Activated B cell treated with CpG ODN at 0.5 μM for 24 hours (primary cell): Measurements from ENCODE around the gene BRD8. TPM values are rescaled to one million over a fixed set of nuclear protein-coding genes. Genes with fewer than 3 reads are reported as not detected.

Experiments used
- ATAC-seq: fragments of 200-7000 bp; cut with Tn5 transposase; one replicate; pipeline ENCODE4 v1.10.0; 2021; ENCODE audit warnings: low read depth, mild to moderate bottlenecking, moderate library complexity
- CTCF ChIA-PET: fragments of 350-600 bp; sonication (Branson Sonifier 250); formaldehyde crosslinking; loops from one replicate; lab custom pipeline; 2021; ENCODE audit warnings: antibody characterized with exemption; lab: Charles Lee
- POLR2A ChIA-PET: fragments of 350-600 bp; sonication (Branson Sonifier 250); formaldehyde crosslinking; loops from one replicate; lab custom pipeline; 2021; ENCODE audit warnings: antibody characterized with exemption; lab: Charles Lee
- DNase-seq: peaks from one replicate; pipeline ENCODE4 v3.0.0; 2022
- H3K27ac Mint-ChIP-seq: one replicate; pipeline ENCODE4 v1.8.0; 2020; ENCODE audit warnings: mixed read lengths
- H3K27me3 Mint-ChIP-seq: one replicate; pipeline ENCODE4 v1.8.0; 2021; ENCODE audit warnings: mixed read lengths
- H3K36me3 Mint-ChIP-seq: one replicate; pipeline ENCODE4 v1.8.0; 2021; ENCODE audit warnings: low read depth, mixed read lengths
- H3K4me1 Mint-ChIP-seq: one replicate; pipeline ENCODE4 v1.8.0; 2021; ENCODE audit warnings: mixed read lengths
- H3K4me3 Mint-ChIP-seq: one replicate; pipeline ENCODE4 v1.8.0; 2020; ENCODE audit warnings: mild to moderate bottlenecking, mixed read lengths
- H3K9me3 Mint-ChIP-seq: one replicate; pipeline ENCODE4 v1.8.0; 2020; ENCODE audit warnings: mixed read lengths
- intact Hi-C: fragments of 100-400 bp; cut with micrococcal nuclease; formaldehyde crosslinking; loops from one replicate; pipeline ENCODE4 v1.15.1; 2024
- total RNA-seq: library from RNA; stranded (reverse); gene quantifications from 2 replicates; pipeline ENCODE4 v1.2.3, GENCODE V29; 2022
- TF ChIP-seq, protein P1 (sequence below): fragments of 200-600 bp; IDR thresholded peaks from one replicate; pipeline ENCODE4 v1.8.0; 2022; ENCODE audit warnings: antibody characterized with exemption, mild to moderate bottlenecking

Gene BRD8
- total RNA-seq, 1 donor from 2014 or later, result 77.8 TPM

DNA sequence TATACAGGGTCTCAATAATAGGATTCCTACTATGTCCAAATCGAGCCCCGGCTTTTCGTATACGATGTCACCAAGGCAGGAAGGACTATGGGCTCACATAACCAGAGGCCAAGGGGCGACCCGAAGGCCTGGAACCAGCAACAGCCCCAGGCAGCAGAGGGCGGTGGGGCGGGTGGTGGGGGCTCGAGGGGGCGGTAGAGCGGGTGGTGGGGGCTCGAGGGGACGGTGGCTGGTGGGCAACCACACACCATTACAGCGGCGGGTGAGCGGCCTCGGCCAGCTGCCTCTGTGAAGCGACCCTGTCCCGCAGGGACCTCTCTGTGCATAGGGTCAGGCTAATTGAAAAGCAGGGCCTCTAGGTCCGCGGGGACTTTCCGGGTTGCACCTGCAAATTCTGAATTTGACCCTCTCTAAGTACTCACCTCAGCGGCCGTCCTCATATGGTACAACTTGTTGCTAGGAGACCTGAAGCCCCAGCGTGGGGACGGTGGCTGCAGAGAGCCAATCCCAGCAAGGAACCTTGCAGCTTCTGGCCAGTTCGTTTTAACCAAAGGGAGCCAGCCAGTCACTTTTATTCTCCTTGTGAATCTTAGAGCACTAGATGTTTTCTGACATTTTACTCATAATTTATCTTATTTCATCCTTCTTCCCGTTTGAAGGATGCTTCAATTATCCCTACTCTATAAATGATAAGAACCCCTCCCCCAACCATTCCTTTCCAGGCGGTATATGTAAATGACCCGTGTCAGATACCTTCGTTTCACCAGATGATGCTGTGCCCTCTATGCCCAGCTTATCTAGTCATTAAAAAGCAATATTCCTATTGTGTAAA, 39.3 kb downstream of the BRD8 start, which contains the start of gene NME5:
TSS of gene NME5 (minus strand) at position 480 of the 832 bp plus-strand sequence. CDS start 648 bp downstream, outside the sequence.
- Mint-ChIP-seq H3K27me3 (peaks cover 8% of the 10 kb centered on the region), H3K4me1 (peaks cover 8% of the 10 kb centered on the region), H3K4me3 (peak within 1 kb of the TSS; percentile 56), H3K36me3 (no peaks in the 10 kb centered on the region), H3K27ac (no peak within 1 kb of the TSS), H3K9me3 (no peaks in the 10 kb centered on the region)
- TF ChIP-seq, protein P1, sequence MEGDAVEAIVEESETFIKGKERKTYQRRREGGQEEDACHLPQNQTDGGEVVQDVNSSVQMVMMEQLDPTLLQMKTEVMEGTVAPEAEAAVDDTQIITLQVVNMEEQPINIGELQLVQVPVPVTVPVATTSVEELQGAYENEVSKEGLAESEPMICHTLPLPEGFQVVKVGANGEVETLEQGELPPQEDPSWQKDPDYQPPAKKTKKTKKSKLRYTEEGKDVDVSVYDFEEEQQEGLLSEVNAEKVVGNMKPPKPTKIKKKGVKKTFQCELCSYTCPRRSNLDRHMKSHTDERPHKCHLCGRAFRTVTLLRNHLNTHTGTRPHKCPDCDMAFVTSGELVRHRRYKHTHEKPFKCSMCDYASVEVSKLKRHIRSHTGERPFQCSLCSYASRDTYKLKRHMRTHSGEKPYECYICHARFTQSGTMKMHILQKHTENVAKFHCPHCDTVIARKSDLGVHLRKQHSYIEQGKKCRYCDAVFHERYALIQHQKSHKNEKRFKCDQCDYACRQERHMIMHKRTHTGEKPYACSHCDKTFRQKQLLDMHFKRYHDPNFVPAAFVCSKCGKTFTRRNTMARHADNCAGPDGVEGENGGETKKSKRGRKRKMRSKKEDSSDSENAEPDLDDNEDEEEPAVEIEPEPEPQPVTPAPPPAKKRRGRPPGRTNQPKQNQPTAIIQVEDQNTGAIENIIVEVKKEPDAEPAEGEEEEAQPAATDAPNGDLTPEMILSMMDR, result no peak
- peak; percentile 49 for ATAC-seq
- POLR2A ChIA-PET, result no interaction called here
- intact Hi-C loops, result no loop called here
- CTCF ChIA-PET, result interaction anchor here (1.2 to 1.3 kb wide), 2 partner anchors 70 to 510 kb away, joined by 3 to 4 read pairs; no protein-coding TSS in a partner anchor
- no peak for DNase-seq

DNA sequence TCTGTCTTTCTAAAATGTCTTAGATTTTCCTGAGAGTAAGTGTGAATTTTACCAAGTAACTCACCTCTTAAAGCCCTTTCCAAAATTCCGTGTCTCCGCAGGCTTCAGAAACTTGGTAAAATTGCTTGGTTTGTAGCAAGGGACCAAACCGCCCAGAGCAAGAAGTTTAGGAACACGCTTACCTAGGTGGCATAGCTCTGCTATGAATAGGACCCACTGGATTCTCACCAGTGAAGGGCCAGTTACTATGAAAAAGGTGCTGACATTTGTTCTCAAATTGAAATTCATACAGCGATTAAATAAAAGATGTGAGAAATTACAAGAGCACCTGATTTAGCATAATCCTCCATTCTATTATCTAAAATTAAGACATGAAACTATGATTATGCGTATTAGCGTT, 45.9 kb downstream of the BRD8 start:
- H3K27ac Mint-ChIP-seq, result no peak overlapping the region
- no peaks in the 10 kb centered on the region for H3K36me3 Mint-ChIP-seq
- DNase-seq, result no peak
- TF ChIP-seq, protein P1, result no peak
- peaks cover 3% of the 10 kb centered on the region for H3K4me1 Mint-ChIP-seq
- POLR2A ChIA-PET, result interaction anchor here (1.5 kb wide), 1 partner anchor 55 kb away, joined by 5 read pairs; no protein-coding TSS in a partner anchor
- CTCF ChIA-PET, result interaction anchor here (0.6 to 8.0 kb wide), 9 partner anchors 16 to 670 kb away, joined by 3 to 123 read pairs (median 7); no protein-coding TSS in a partner anchor
- no peaks in the 10 kb centered on the region for H3K9me3 Mint-ChIP-seq
- no peak overlapping the region for H3K4me3 Mint-ChIP-seq
- H3K27me3 Mint-ChIP-seq, result peaks cover 9% of the 10 kb centered on the region
- no peak for ATAC-seq
- intact Hi-C loops, result no loop called here

DNA sequence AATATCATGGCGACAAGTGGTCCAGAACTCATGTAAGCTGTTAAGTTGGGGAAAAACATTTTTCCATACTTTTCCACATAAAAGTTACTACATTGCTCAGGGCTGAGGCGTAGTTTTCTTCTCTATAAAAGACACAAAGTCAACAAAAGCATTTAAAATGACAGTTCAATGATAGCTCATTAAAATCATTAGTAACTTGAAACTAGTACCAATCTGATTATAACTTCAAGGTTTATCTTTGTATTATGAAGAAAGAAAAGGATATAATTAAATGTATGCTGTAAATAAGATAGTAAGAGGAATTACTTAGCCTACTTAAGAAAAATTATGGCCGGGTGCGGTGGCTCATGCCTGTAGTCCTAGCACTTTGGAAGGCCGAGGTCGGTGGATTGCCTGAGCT, 49.1 kb downstream of the BRD8 start:
- no peak overlapping the region for H3K4me3 Mint-ChIP-seq
- H3K27ac Mint-ChIP-seq, result no peak overlapping the region
- ChIA-PET CTCF (interaction anchor here (8.0 kb wide), 1 partner anchor 50 kb away, joined by 123 read pairs; no protein-coding TSS in a partner anchor), POLR2A (no interaction called here)
- TF ChIP-seq, protein P1, result no peak
- H3K4me1 Mint-ChIP-seq, result peaks cover 3% of the 10 kb centered on the region
- no peaks in the 10 kb centered on the region for H3K36me3 Mint-ChIP-seq
- intact Hi-C loops, result no loop called here
- DNase-seq, result no peak
- H3K9me3 Mint-ChIP-seq, result no peaks in the 10 kb centered on the region
- no peak for ATAC-seq
- peaks cover 3% of the 10 kb centered on the region for H3K27me3 Mint-ChIP-seq

DNA sequence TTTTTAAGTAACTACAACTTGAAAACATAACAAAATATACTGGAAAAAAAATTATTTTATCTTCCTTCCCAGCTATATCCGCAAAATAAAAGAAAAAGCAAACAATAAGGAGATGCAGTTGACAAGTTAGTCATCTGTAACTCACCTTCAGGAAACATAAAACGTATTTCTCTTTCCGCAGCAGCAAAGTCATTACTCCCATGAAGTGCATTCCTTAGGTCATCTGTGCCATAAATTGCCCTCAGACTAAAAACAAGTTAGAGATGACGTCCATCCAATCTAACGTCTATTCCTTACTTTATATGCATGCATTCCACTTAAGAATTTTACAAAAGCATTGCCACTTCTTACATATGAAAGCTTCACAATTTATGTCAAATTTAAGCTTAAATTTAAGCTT, 50.1 kb downstream of the BRD8 start:
- intact Hi-C loops, result no loop called here
- Mint-ChIP-seq H3K27ac (no peak overlapping the region), H3K4me1 (peaks cover 3% of the 10 kb centered on the region), H3K27me3 (peaks cover 3% of the 10 kb centered on the region), H3K36me3 (no peaks in the 10 kb centered on the region), H3K4me3 (no peak overlapping the region), H3K9me3 (no peaks in the 10 kb centered on the region)
- TF ChIP-seq, protein P1, result no peak
- POLR2A ChIA-PET, result no interaction called here
- ATAC-seq (no peak), DNase-seq (no peak)
- CTCF ChIA-PET, result interaction anchor here (8.0 kb wide), 1 partner anchor 49 kb away, joined by 123 read pairs; no protein-coding TSS in a partner anchor

DNA sequence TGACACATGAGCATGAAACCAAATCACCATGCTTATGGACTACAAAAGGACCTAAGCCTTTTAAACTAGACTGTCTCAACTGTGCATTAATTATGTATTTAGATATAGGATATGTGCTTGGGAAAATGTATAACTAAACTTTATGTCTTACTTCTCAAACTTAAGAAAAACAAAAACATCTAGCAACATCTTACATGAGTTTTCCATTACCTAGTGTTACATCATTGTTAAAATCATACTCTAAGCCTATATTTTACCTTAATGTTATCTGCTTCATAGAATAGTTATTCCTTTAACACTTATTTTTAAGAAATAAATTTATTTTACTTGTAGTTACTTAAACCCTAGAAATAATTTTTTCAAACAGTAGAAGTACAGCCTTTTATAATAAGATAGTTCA, 63.2 kb downstream of the BRD8 start:
- Mint-ChIP-seq H3K9me3 (no peaks in the 10 kb centered on the region), H3K27ac (no peak overlapping the region), H3K27me3 (peaks cover 11% of the 10 kb centered on the region), H3K36me3 (no peaks in the 10 kb centered on the region), H3K4me1 (no peaks in the 10 kb centered on the region), H3K4me3 (no peak overlapping the region)
- ATAC-seq (no peak), DNase-seq (no peak)
- POLR2A ChIA-PET, result interaction anchor here (0.7 kb wide), 1 partner anchor 207 kb away, joined by 3 read pairs; no protein-coding TSS in a partner anchor
- intact Hi-C loops, result no loop called here
- CTCF ChIA-PET, result no interaction called here
- TF ChIP-seq, protein P1, result no peak
